G401.6 (cell line): ENCODE results near the gene HIBADH.

Source experiments
- FAIRE-seq: peaks from 2 replicates; lab custom pipeline; 2012; peaks lifted over from hg19 to GRCh38; lab: Jason Lieb, UNC

The HIBADH gene

GRCh38 chr7:27662490-27663205 lies at the start of gene HIBADH:
HIBADH (minus strand) TSS chr7:27662883; CDS start chr7:27662788, 95 bp downstream.
- peak; percentile 98 for FAIRE-seq

- FAIRE-seq = no peak
Measured at GRCh38 chr7:27712217-27712616, 49.5 kb upstream of the HIBADH start.

- FAIRE-seq = no peak
Measured at GRCh38 chr7:27709137-27710075, 46.7 kb upstream of the HIBADH start.

GRCh38 chr7:27708485-27708884 lies 45.8 kb upstream of the HIBADH start:
- no peak for FAIRE-seq

- no peak for FAIRE-seq
Measured at GRCh38 chr7:27705200-27705594, 42.5 kb upstream of the HIBADH start.

GRCh38 chr7:27704422-27705199 lies 41.9 kb upstream of the HIBADH start:
- FAIRE-seq = peak; percentile 67

GRCh38 chr7:27703181-27703580 lies 40.5 kb upstream of the HIBADH start:
- FAIRE-seq = peak; percentile 75

- FAIRE-seq = no peak
Measured at GRCh38 chr7:27700501-27700900, 37.8 kb upstream of the HIBADH start.

GRCh38 chr7:27699751-27700150 lies 37.1 kb upstream of the HIBADH start:
- no peak for FAIRE-seq

- no peak for FAIRE-seq
Measured at GRCh38 chr7:27697861-27698430, 35.3 kb upstream of the HIBADH start.

- no peak for FAIRE-seq
Measured at GRCh38 chr7:27695096-27695495, 32.4 kb upstream of the HIBADH start.

- no peak for FAIRE-seq
Measured at GRCh38 chr7:27693794-27694193, 31.1 kb upstream of the HIBADH start.

GRCh38 chr7:27690649-27691048 lies 28.0 kb upstream of the HIBADH start:
- no peak for FAIRE-seq

- FAIRE-seq = no peak
Measured at GRCh38 chr7:27689591-27690164, 27.0 kb upstream of the HIBADH start.

GRCh38 chr7:27689150-27689549 lies 26.5 kb upstream of the HIBADH start:
- no peak for FAIRE-seq

GRCh38 chr7:27688646-27689045 lies 26.0 kb upstream of the HIBADH start:
- peak; percentile 13 for FAIRE-seq

- FAIRE-seq = no peak
Measured at GRCh38 chr7:27688056-27688455, 25.4 kb upstream of the HIBADH start.

- FAIRE-seq = no peak
Measured at GRCh38 chr7:27686315-27686714, 23.6 kb upstream of the HIBADH start.

- FAIRE-seq = peak; percentile 39
Measured at GRCh38 chr7:27685893-27686292, 23.2 kb upstream of the HIBADH start.

- FAIRE-seq = no peak
Measured at GRCh38 chr7:27685209-27685608, 22.5 kb upstream of the HIBADH start.

GRCh38 chr7:27684491-27684890 lies 21.8 kb upstream of the HIBADH start:
- FAIRE-seq = no peak

- no peak for FAIRE-seq
Measured at GRCh38 chr7:27680610-27681009, 17.9 kb upstream of the HIBADH start.
